Gastroesophageal sphincter (tissue), 3 donors: ENCODE results near the gene TEPSIN.

Source experiments
- CTCF ChIP-seq, 4 experiments: fragments of 200-600 bp in 2 of 4; fragments of 450-650 bp in 2 of 4; sonication (generic) in 1 of 4; IDR thresholded peaks; one replicate each; pipeline ENCODE4 v1.5.1; 2017 to 2019; ENCODE audit warnings: antibody characterized with exemption in 4 of 4, mild to moderate bottlenecking in 2 of 4, moderate library complexity in 2 of 4
- EP300 ChIP-seq: sonication (generic); formaldehyde crosslinking; IDR thresholded peaks from one replicate; pipeline ENCODE4 v1.6.1; 2017; ENCODE audit warnings: antibody characterized with exemption, mild to moderate bottlenecking
- POLR2A ChIP-seq, 2 donors: fragments of 450-650 bp; IDR thresholded peaks; one replicate each; pipeline ENCODE4 v1.6.1; 2017; ENCODE audit warnings: antibody characterized with exemption in 2 of 2, mild to moderate bottlenecking in 2 of 2, moderate library complexity in 1 of 2
- POLR2AphosphoS5 ChIP-seq: sonication (generic); formaldehyde crosslinking; IDR thresholded peaks from one replicate; pipeline ENCODE4 v1.6.1; 2017; ENCODE audit warnings: antibody characterized with exemption

GRCh38 chr17:81229666-81229920 lies 9.3 kb downstream of the TEPSIN start:
- TF ChIP-seq EP300 (no peak), CTCF (IDR thresholded peaks at IDR 0.05) (no peak), POLR2A (IDR thresholded peaks at IDR 0.05) (no peak), POLR2AphosphoS5 (no peak)
